Measurements from ENCODE around the gene AK8.

DNA sequence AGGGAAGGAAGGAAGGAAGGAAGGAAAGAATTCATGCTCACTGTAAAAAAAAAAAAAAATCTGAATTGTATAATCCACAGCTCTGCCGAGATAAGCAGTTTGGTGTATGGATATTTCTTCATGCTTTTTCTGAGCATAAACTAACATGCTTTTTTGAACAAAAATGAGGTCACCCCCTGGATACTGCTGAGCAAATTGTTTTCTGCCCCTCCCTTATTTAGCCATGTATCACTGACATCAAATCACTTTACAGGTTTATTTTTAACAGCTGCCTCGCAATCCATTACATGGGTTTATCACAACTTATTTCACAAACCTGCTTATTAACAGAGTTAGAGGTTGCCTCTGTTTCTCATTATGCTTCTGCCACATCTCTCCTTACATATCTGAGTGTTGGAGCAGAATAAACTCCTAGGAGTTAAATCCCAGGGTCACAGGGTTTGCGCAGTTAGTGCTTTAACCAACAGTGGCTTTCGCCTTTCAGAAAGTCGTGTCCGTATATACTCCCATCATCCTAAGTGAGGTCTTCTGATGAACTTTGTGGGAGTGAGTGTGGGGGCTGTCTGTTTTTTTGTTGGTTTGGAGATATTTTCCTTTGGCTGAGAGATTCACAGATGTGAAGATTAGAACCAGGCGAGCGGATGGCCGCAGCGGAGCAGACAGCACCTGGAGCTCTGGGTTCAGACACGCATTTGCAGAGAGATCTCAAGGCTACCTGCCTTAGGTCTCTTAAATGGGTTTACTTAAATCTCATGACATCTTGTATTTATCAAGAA is 57.7 kb downstream of the AK8 start:
- TF ChIP-seq CTCF (IDR thresholded peaks at IDR 0.05) (no peak), EP300 (IDR thresholded peaks at IDR 0.05; ENCODE audit: low read depth) (no peak)

Data from transverse colon (tissue), 3 donors.